Measurements from ENCODE around the gene GNAL.

The GNAL gene

DNA sequence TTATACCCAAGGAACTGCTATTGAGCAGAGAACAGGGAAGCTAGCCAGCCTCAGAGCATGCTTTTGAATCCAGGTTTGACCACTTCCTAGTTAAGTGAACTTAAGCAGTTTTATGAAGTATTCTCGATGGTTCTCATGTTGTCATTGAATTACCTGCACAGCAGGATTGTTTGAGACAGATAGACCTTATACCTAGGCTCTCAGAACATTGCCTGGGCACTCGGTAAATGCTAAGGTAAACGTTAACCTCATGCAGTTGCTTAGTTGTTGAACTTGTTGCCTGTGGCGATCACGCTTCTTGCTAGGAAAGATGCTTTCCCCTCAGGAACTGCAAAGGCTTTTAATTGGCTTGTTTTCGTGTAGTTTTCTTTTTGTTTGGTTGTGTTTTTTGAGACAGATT lies 128.2 kb downstream of the GNAL start:
- no peak for DNase-seq

DNA sequence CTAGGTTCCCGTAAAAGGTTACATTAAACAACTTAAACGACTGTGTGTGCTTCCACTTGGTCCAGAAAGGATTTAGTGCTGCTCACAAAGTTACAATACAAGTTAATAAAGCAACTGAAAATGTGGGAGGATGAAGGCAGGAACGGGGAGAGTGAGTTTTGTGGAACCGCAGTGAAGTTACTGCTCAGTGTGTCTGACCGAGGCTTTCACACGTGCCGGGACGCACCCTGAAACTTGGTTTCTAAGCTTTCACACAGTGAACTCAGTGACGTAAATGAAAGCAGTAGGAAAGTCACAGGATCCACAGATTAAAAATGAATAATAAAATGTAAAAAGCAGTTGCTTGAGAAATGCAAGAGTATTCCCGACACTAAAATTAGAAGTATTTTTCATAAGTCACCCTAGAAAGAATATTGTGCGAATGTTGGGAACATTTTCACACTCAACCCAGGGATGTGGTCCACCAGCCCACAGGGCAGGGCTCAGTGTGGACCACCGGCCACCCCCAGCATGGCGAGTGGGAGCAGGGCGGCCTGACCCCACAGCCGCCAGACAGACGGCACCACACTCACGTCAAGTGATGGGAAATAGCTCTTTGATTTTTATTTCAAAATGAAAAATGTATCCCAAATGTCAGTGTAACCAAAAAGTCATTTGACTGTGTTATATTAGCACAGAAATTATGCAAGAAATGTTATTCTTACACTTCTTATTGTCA lies 129.6 kb downstream of the GNAL start:
- DNase-seq = no peak

- DNase-seq = no peak
Measured at GRCh38 chr18:11819938-11820337, 130.9 kb downstream of the GNAL start.

DNA sequence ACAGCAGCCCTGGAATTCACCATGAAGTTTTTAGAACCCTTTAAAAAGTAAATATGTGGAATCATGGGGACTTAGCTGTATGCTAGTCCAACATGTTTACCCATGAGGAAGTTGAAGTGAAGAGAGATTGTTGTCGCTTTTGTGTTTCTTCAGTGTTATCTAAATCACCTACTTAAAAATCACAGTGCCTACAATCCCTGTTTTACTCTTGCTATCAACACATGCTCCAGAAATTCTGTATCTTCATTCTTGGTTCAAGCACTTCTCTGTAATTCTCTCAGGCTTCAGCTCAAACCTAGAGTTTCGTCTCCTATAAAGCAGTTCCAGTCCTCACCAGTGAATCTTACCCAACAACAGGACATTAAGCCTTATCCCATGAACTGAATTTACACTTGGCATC lies 131.6 kb downstream of the GNAL start:
- DNase-seq = no peak

DNA sequence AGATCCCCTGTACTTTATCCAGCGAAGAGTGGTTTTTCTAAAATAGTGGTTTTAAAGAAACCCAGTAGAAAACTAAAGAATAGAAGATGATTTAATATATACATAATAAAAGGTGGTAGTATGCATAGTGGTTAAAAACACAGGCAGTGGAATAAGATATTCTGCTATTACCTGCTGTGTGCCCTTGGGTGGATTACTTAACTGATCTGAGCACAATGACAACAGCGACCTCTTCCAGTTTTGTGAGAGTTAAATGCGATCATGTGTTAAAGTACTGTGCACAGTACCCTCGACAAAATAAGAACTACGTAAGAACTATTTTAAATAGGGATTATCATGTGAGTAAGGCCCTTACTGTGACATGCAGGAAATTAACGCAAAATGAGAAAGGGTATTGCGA lies 132.1 kb downstream of the GNAL start:
- no peak for DNase-seq

GRCh38 chr18:11821643-11822237 lies 132.7 kb downstream of the GNAL start:
- no peak for DNase-seq

GRCh38 chr18:11823545-11823944 lies 134.5 kb downstream of the GNAL start:
- no peak for DNase-seq

DNA sequence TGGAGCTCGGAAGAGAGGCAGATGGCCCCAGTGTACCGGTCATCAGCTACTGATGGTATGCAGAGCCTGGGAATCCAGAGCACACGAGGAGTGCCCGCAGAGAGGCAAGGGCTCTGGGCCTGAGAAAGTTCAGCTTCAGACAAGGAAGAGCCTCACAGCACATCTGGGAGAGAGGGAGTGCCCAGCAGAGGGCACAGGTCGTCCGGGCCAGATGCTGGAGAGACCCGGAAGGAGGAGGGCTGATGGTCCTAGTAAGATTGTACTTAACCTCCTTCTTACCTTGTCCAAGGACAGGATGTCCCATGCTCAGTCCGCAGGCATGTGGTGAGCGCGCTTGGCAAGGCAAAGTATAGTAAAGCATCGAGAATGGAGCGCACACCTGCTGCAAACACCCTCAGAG lies 137.8 kb downstream of the GNAL start:
- no peak for DNase-seq

GRCh38 chr18:11828786-11829432 lies 139.8 kb downstream of the GNAL start:
- DNase-seq = no peak

DNA sequence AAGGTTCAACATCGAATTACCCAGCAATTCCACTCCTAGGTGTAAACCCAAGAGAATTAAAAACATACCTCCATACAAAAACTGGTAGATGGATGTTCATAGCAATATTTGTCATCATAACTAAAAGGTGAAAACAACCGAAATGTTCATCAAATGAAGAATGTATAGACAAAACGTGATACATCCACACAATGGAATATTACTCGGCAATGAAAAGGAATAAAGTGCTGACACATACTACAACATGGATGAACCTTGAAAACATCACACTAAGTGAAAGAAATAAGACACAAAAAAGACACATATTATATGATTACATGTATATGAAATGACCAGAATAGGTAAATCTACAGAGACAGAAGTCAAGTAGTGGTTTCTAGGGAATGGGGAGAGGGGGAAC lies 141.5 kb downstream of the GNAL start:
- DNase-seq = no peak

DNA sequence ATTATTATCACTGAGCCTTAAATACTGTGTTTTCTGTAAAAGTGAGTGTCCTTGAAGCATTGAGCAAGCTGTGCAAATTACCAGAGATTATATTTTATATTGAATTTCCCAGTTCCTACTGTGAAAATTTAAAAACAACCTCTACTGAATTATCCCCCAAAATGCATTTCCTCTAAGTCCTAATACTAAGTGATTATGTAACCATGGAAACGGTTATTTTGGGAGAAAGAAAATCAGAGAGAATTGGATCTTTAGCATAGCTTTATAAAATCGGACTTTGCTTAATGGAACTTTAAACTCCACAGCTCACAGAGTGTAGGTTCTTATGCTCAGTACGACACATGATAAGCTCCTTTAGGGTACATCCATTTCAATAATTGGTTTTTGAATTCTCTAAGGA lies 142.9 kb downstream of the GNAL start:
- DNase-seq = no peak

DNA sequence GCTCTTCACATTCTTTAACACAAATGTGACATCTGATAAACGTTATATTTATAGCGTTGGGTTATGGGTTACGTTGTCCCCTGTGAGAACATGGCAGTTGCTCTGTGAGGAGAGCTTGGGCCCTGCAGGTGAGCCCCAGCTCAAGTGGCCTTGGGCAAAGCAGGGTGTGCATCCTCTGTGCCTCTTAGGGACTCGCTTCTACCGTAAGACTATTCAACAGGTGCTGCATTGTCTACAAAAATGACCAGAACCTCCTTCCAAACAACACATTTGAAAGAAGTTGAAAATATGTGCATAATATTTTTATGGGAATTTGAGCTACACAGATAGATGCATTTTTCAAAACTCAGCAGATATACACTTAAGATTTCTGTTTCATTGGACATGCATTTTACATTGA lies 145.7 kb downstream of the GNAL start:
- no peak for DNase-seq

DNA sequence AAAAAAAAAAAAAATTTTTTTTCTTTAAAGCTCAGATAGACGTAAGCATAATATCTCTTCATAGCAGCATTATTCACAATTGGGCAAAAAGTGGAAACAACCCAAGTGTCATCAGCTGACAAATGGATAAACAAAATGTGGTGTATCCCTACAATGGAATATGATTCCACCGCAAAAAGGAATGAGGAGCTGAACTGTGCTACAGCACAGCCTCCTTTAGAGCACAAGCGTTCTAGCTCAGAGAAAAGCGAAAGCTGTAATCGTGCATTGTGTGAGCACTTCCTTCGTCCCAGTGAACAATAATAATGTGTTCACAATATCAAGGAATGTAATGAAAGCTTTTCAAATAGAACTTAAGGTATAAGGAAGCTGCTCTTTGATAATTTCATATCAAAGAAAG lies 150.5 kb downstream of the GNAL start:
- no peak for DNase-seq

- DNase-seq = no peak
Measured at GRCh38 chr18:11840493-11840892, 151.4 kb downstream of the GNAL start.

GRCh38 chr18:11842562-11842961 lies 153.5 kb downstream of the GNAL start:
- no peak for DNase-seq

DNA sequence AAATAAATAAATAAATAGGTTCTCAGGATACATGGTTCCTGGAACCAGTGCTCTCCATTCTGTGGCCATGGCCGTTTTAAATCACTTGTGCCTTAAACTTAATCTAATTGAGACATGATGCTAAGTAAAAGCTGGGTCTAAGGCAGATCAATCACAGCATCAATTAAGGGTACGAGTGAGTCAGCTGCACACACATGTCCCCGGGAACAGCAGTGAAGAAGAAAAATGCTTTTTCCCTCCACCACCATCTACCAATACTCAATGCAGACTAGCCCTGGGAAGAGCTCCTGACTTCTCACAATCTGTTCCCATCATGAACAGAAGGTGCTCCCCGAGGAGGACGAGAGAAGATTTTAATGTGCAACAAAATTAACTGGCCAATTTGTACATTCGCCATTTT lies 155.4 kb downstream of the GNAL start:
- DNase-seq = no peak

DNA sequence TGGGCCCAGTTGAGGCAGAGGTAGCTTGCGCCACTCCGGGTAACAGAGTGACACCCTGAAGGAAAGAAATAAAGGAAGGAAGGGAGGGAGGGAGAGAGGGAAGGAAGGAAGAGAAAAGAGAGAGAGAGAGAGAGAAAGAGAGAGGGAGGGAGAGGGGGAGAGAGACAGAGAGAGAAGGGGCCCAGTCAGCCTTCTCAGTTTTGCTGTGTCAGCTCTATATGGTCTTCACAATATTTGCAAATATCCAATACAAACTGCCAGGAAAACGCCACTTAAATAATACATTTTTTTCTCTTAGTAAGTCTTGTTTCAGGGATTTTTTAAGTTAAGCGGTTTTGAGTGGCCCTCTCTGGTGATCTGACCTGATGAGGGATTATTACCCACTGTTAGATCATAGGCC lies 156.6 kb downstream of the GNAL start:
- no peak for DNase-seq

DNA sequence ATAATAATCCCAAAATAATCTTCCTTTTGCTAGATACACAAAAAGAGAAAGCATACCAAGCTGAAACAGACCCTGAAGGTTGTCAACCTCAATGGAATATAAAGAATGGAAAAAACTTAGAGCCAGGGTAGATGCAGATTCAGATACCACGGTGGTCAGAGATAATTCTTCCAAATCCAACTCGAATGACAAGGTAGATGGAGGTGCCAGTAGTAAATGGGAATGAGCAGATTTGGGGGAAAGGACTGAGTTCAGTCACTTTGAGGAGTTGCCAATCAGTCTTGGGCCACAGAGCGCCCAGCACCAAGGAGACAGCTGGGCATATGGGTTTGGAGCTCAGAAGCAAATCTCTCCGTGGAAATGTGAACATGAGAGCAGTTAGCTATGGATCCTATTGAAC lies 158.7 kb downstream of the GNAL start:
- DNase-seq = no peak

- no peak for DNase-seq
Measured at GRCh38 chr18:11849279-11849678, 160.2 kb downstream of the GNAL start.

DNA sequence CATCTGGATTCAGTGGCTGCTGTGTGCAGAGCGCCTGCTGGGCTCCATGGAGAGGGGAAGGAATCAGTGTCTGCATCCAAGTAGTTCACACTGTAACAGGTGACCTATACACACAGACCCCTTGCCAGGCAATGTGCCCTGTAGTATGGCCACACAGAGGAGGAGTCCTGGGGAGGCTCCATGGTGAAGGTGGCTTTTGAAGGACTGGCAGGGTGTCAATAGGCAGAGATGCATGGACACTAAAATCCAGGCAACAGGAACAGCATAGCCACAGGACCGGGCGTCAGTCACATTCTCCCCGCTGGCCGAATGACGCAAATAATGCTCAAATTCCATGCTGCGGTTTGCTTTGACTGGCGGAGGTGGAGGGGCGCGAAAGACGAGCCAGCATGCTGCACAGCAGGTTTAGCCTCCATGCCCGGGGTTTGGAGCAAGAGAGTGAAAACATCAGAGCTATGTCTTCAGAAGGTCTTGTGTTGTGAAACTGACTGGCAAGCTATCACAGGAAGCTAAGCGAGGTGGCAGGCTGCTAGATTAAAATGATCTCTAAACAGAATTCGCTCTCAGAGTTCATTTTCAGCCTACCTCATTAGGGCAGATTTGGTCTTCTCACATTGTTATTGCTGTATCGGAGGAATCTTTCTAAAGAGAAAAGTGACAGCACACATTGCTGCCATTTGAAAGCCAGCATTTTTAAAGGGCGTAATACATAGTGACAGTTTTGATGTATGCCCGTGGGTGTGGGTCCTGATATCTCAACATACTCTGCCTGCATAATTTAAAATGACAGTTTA lies 161.0 kb downstream of the GNAL start:
- peak; percentile 78 for DNase-seq

DNA sequence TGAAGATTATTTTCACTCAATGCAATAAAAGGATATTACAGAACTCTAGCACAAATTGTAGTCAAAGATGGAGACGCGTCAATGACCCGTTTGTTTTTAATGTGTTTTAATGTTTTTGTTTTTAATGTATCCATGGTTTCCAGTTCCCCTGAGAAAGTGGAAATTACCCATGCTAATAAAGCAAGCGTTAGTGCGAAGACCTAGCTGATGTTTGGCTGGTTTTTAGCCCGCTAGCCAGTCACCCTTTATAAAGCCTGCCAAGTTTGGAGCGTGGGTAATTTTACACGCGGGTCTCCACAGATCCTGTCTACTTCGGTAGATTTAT lies 161.7 kb downstream of the GNAL start:
- no peak for DNase-seq

DNA sequence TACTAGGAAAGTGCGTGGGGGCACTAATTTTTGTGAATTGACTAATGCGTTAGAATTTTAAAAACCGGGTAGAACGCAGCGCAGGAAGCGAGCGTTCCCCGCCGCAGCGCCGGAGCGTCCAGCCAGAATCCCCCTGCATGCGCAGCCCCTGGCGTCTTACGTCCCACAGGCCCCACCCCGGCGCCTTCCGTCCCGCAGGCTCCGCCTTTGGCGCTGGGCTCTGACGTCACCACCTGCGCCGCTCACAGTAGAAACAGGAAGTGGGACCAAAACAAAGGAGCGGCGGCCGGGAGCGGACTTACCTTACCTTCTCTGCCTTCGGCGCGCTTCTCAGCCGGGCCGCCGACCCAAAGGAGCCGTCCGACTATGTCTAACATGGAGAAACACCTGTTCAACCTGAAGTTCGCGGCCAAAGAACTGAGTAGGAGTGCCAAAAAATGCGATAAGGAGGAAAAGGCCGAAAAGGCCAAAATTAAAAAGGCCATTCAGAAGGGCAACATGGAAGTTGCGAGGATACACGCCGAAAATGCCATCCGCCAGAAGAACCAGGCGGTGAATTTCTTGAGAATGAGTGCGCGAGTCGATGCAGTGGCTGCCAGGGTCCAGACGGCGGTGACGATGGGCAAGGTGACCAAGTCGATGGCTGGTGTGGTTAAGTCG lies 162.2 kb downstream of the GNAL start, which contains the start of gene CHMP1B:
Gene CHMP1B (plus strand): TSS at position 268 of the 660 bp plus-strand sequence. CDS start 99 bp downstream, at position 367.
- DNase-seq = peak; percentile 97

- peak; percentile 55 for DNase-seq
Measured at GRCh38 chr18:11851806-11852337, 162.8 kb downstream of the GNAL start.
